HepG2 (cell line): ENCODE data around the gene SUSD2. TPM values are rescaled to one million over a fixed set of nuclear protein-coding genes. Genes with fewer than 3 reads are reported as not detected.
A peak's percentile ranks its signal among the peaks of the same experiment; 100 is the strongest.

Experiments used
- BRF2 ChIP-seq: sonication (generic); formaldehyde crosslinking; IDR thresholded peaks from 2 replicates; pipeline ENCODE4 v1.8.1; 2022; ENCODE audit warnings: mild to moderate bottlenecking, missing genetic modification reagents
- DMTF1 ChIP-seq: sonication (generic); formaldehyde crosslinking; IDR thresholded peaks from 2 replicates; pipeline ENCODE4 v1.4.0; 2020; ENCODE audit warnings: mild to moderate bottlenecking, missing genetic modification reagents
- HIC2 ChIP-seq: sonication (generic); formaldehyde crosslinking; IDR thresholded peaks from 2 replicates; pipeline ENCODE4 v1.9.0; 2022; ENCODE audit warnings: low read depth, missing genetic modification reagents
- HNF4A ChIP-seq: sonication (generic); formaldehyde crosslinking; IDR thresholded peaks from 2 replicates; pipeline ENCODE4 v1.4.0; 2020; ENCODE audit warnings: missing genetic modification reagents
- KDM2A ChIP-seq: sonication (generic); formaldehyde crosslinking; IDR thresholded peaks from 2 replicates; pipeline ENCODE4 v1.4.0; 2020; ENCODE audit warnings: low read depth, missing genetic modification reagents, borderline replicate concordance
- MLXIP ChIP-seq: sonication (generic); formaldehyde crosslinking; IDR thresholded peaks from 2 replicates; pipeline ENCODE4 v1.9.0; 2021; ENCODE audit warnings: missing genetic modification reagents, borderline replicate concordance
- MYNN ChIP-seq: sonication (generic); formaldehyde crosslinking; IDR thresholded peaks from 2 replicates; pipeline ENCODE4 v1.4.0; 2020; ENCODE audit warnings: mild to moderate bottlenecking, low read depth, missing genetic modification reagents
- NCOR1 ChIP-seq: fragments of 200-600 bp; sonication (generic); IDR thresholded peaks from 2 replicates; pipeline ENCODE4 v1.7.0; 2017; ENCODE audit warnings: antibody characterized with exemption, low read length, borderline replicate concordance
- SMC3 ChIP-seq: IDR thresholded peaks from 2 replicates; pipeline ENCODE4 v1.6.1; 2011; ENCODE audit warnings: low read length, improper control_type of control experiment
- SNAPC2 ChIP-seq: sonication (generic); formaldehyde crosslinking; IDR thresholded peaks from 2 replicates; pipeline ENCODE4 v1.8.1; 2022; ENCODE audit warnings: mild to moderate bottlenecking, missing genetic modification reagents
- SRSF4 ChIP-seq: fragments of 200-400 bp; formaldehyde crosslinking; IDR thresholded peaks from one replicate; pipeline ENCODE4 v1.6.1; 2018; ENCODE audit warnings: mild to moderate bottlenecking, low read depth, low read length, moderate library complexity; ENCODE audit not compliant: poor library complexity, severe bottlenecking
- UBTF ChIP-seq: sonication (generic); formaldehyde crosslinking; IDR thresholded peaks from 2 replicates; pipeline ENCODE4 v1.4.0; 2020; ENCODE audit warnings: mild to moderate bottlenecking, missing genetic modification reagents
- ZBTB37 ChIP-seq: sonication (generic); formaldehyde crosslinking; IDR thresholded peaks from 2 replicates; pipeline ENCODE4 v1.4.0; 2020; ENCODE audit warnings: mild to moderate bottlenecking, missing genetic modification reagents
- ZNF232 ChIP-seq: sonication (generic); formaldehyde crosslinking; IDR thresholded peaks from 2 replicates; pipeline ENCODE4 v1.4.0; 2020; ENCODE audit warnings: missing genetic modification reagents, borderline replicate concordance
- ZNF740 ChIP-seq: sonication (generic); formaldehyde crosslinking; IDR thresholded peaks from 2 replicates; pipeline ENCODE4 v1.4.0; 2020; ENCODE audit warnings: missing genetic modification reagents
- polyA plus RNA-seq, 8 experiments: library from polyadenylated mRNA; depleted of rRNA in 3 of 8; stranded (reverse) in 7 of 8; unstranded in 1 of 8; fragments of >200 nt; fragmentation: Illumina TruSeq in 4 of 8; extraction: Trizol in 4 of 8; gene quantifications; 2 replicates each; pipeline versions ENCODE4 v1.2.1 to v1.2.3, GENCODE V29; 2011 to 2016; ENCODE audit warnings: low read depth in 4 of 8, missing spikeins in 1 of 8, mixed read lengths in 1 of 8; ENCODE audit not compliant: insufficient read depth in 1 of 8
- total RNA-seq, 5 experiments: library from RNA; depleted of rRNA; stranded (reverse); fragments of >200 nt; fragmentation: Illumina TruSeq; extraction: Trizol; gene quantifications; 2 replicates each; pipeline ENCODE4 v1.2.3, GENCODE V29; 2016; ENCODE audit warnings: low read depth in 1 of 5

Gene SUSD2
- total and polyA plus RNA-seq, 2 of the 13 experiments (the other 11 are each of a cell fraction or from before 2014, with no cell fraction given) = 2.1 to 11.0 TPM

- TF ChIP-seq ZBTB37 (CRISPR knock-in tag) = no peak
- TF ChIP-seq KDM2A (CRISPR knock-in tag) = 0 out of 2 replicates have a peak, but pooled peaks have one; percentile 38
- 0 out of 2 replicates have a peak, but pooled peaks have one; percentile 15 for TF ChIP-seq ZNF740 (CRISPR knock-in tag)
- no peak for TF ChIP-seq ZNF232 (CRISPR knock-in tag)
- no peak for TF ChIP-seq SNAPC2
- TF ChIP-seq UBTF (CRISPR knock-in tag) = peak; percentile 52; the same call in 1 of the 2 replicates
- no peak for TF ChIP-seq MLXIP (CRISPR knock-in tag)
- no peak for TF ChIP-seq MYNN (CRISPR knock-in tag)
- TF ChIP-seq BRF2 (CRISPR knock-in tag) = no peak
- TF ChIP-seq HIC2 (CRISPR knock-in tag) = no peak
- TF ChIP-seq NCOR1 = no peak
- no peak for TF ChIP-seq HNF4A (CRISPR knock-in tag)
- TF ChIP-seq SMC3 = peak; percentile 44; the same call in 1 of the 2 replicates
- no peak for TF ChIP-seq DMTF1 (CRISPR knock-in tag)
- no peak for TF ChIP-seq SRSF4
Observed at GRCh38 chr22:24175160-24175808, 6.0 kb upstream of the SUSD2 start (continued).
